ENCODE data around the gene MATN1.

- TF ChIP-seq POLR2AphosphoS5 (IDR thresholded peaks at IDR 0.05; ENCODE audit: borderline replicate concordance, low read depth, low read length): no peak
- TF ChIP-seq EZH2 (IDR thresholded peaks at IDR 0.05): no peak
These were observed 8.5 kb upstream of the MATN1 start for GRCh38 chr1:30731806-30732276.
